ENCODE data around the gene PPARG. TPM values are rescaled to one million over a fixed set of nuclear protein-coding genes. Genes with fewer than 3 reads are reported as not detected.

PPARG gene
- total RNA-seq, 1 donor from 2014 or later: 80.7 TPM

DNA sequence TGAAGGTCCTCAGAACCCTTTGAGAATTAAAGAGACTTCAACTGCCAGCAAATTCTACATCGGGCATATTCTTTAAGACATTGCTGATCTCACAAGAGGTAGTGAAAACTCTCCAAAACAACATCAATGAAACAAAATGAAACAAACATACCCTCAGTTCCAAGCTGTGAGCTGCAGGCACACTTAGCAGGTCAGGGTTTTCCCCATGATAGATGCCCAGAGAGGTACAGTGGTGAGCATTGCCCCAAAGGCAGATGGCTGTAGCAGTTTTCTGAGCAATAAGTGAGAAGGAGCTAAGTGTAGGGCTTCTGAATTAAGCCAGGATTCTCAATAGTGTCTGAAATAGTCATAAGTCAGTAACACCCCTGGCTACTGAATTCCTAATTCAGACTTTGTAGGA is 99.3 kb downstream of the PPARG start:
- ATAC-seq (no peak), DNase-seq (no peak)
- H3K36me3 ChIP-seq: no peaks in the 10 kb centered on the region
- no peak overlapping the region for H3K27ac ChIP-seq
- H3K9me3 ChIP-seq: no peaks in the 10 kb centered on the region
- intact Hi-C loops (cut with DNase I): no loop called here
- TF ChIP-seq, protein P1, sequence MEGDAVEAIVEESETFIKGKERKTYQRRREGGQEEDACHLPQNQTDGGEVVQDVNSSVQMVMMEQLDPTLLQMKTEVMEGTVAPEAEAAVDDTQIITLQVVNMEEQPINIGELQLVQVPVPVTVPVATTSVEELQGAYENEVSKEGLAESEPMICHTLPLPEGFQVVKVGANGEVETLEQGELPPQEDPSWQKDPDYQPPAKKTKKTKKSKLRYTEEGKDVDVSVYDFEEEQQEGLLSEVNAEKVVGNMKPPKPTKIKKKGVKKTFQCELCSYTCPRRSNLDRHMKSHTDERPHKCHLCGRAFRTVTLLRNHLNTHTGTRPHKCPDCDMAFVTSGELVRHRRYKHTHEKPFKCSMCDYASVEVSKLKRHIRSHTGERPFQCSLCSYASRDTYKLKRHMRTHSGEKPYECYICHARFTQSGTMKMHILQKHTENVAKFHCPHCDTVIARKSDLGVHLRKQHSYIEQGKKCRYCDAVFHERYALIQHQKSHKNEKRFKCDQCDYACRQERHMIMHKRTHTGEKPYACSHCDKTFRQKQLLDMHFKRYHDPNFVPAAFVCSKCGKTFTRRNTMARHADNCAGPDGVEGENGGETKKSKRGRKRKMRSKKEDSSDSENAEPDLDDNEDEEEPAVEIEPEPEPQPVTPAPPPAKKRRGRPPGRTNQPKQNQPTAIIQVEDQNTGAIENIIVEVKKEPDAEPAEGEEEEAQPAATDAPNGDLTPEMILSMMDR (IDR thresholded peaks at IDR 0.05): no peak
- no peak overlapping the region for H3K4me3 ChIP-seq
- no peaks in the 10 kb centered on the region for H3K4me1 ChIP-seq
- H3K27me3 ChIP-seq: no peaks in the 10 kb centered on the region

DNA sequence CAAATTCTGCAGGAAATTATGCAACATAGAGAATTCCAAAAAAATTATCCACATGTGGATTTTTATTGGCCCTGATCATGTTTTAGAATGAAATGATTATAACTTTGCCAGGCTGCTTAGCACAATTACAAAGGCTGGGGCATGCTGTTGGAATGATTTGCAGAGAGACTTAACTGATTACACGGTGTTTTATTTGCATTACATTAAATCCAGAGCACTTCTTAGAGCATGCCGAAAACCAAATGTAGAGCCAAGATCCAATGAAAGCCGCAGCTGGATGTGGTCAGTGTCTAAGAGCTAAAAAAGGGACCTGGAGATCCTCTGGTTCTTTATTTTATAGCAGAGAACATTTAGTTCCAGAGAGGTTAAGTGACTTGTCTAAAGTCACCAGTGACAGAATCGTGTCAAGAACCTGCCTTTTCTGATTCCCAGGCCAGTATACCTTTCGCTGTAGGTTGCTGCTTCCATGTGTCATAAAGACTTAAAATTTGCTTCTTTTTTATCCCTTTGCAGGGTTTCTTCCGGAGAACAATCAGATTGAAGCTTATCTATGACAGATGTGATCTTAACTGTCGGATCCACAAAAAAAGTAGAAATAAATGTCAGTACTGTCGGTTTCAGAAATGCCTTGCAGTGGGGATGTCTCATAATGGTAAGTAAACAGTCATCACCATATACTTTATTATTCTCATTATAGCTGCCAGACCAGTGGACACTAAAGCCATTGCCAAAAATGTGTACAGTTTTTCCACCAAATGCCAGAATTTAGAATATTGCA is 103.4 kb downstream of the PPARG start:
- no peak for DNase-seq
- Histone ChIP-seq H3K4me1 (peaks cover 12% of the 10 kb centered on the region), H3K27ac (no peak overlapping the region), H3K27me3 (no peaks in the 10 kb centered on the region), H3K36me3 (no peaks in the 10 kb centered on the region), H3K9me3 (no peaks in the 10 kb centered on the region), H3K4me3 (no peak overlapping the region)
- TF ChIP-seq, protein P1 (IDR thresholded peaks at IDR 0.05): no peak
- ATAC-seq: no peak
- intact Hi-C loops (cut with DNase I): no loop called here

DNA sequence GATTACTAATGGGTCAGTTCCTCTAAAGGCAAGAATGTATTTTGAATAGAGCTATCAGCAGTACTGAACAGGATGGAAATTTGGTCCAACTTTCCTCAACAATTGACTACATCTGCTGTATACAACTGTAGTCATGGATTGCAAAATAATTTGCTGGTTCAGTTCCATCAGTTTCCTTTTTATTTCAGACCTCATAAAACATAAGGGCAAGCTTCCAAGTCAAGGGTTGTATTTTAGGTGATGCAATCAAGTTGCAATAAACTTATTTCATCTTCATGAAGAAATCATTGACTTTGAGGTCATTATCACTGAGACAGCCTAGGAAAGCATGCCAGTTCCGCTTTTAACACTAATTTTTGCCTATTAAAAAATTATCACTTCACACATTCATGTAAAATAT is 105.0 kb downstream of the PPARG start:
- H3K27ac ChIP-seq: no peak overlapping the region
- H3K4me3 ChIP-seq: no peak overlapping the region
- TF ChIP-seq, protein P1 (IDR thresholded peaks at IDR 0.05): no peak
- DNase-seq (no peak), ATAC-seq (peak; percentile 74)
- no peaks in the 10 kb centered on the region for H3K9me3 ChIP-seq
- intact Hi-C loops (cut with DNase I): no loop called here
- H3K27me3 ChIP-seq: no peaks in the 10 kb centered on the region
- H3K4me1 ChIP-seq: peaks cover 12% of the 10 kb centered on the region
- H3K36me3 ChIP-seq: no peaks in the 10 kb centered on the region

DNA sequence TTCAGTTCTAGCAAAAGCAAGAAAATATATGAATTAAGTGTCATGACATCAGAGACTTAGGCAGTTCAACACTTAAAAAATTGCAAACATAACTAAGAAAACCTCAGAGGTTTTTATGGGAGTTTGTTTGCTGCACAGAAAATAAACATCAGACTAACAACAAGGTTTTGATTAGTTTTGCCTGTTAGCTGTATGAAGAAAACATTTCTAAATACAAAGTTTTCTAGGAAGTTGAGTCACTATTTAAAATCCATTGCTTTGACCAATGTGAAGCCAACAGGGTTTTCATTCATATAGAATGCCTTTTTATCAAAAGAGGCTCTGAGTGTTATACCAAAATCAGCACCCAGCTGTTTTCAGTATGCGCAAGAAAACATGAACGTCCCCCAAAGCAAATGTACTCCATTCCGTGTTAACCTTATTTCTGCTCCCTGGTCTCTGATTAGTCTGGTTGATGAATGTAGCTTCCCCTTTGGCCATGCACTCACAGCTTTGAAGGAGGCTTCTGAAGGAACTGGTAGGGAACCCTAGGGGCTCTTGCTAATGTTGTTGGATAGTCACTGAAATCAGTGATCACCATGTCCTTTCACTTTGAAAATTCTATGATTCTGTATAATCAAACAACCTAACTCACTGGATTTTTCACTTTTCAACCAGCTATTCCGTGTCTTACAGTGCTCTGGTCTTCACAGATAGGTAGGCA is 105.8 kb downstream of the PPARG start:
- H3K36me3 ChIP-seq: no peaks in the 10 kb centered on the region
- no peaks in the 10 kb centered on the region for H3K9me3 ChIP-seq
- H3K4me3 ChIP-seq: no peak overlapping the region
- peak overlapping the region; percentile 32 for H3K27ac ChIP-seq
- TF ChIP-seq, protein P1 (IDR thresholded peaks at IDR 0.05): no peak
- H3K4me1 ChIP-seq: peaks cover 12% of the 10 kb centered on the region
- intact Hi-C loops (cut with DNase I): no loop called here
- no peak for ATAC-seq
- DNase-seq: no peak
- H3K27me3 ChIP-seq: no peaks in the 10 kb centered on the region

DNA sequence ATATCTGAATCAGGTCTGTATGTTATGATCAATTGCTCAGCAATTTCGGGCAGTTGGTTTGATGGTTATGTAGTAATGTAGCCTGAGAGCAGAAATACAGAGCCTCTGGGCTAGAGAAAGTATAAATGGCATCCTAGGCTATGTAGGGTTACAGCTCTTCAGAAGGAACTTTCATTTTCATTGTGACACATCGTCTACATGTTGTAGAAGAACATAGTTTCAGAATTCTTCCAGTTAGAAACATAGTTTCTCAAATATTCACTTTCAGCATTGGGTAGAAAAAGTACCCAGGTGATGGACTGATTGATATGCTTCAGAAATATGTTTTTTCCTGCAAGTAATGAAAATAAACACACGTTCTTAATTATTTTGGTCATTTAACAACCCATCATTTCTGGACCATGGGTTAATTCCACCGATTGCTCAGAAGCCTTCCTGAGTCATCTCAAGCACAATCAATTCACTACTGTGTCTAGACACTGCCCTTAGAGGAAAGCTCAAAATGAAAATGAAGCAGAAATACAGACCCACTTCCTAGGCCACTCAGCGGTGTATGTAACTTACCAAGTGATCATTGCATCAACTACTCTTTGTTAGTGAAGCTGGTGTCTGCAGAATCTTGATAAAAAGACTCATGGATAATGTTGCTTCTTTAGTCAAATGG is 106.6 kb downstream of the PPARG start:
- Histone ChIP-seq H3K9me3 (no peaks in the 10 kb centered on the region), H3K27ac (peak overlapping the region; percentile 32), H3K4me1 (peaks cover 17% of the 10 kb centered on the region), H3K4me3 (no peak overlapping the region), H3K27me3 (no peaks in the 10 kb centered on the region), H3K36me3 (no peaks in the 10 kb centered on the region)
- intact Hi-C loops (cut with DNase I): no loop called here
- ATAC-seq (peak; percentile 40), DNase-seq (no peak)
- TF ChIP-seq, protein P1 (IDR thresholded peaks at IDR 0.05): no peak

Data from upper lobe of right lung (tissue), 1 donor.